NOMO-1 treated with dmso at 0.1 percent for 144 hours (cell line): ENCODE results near the gene CD48.
"Not testable (repeated sequence)": the region's sequence is repeated elsewhere in the genome, so short reads cannot be mapped to it uniquely, and the experiment has no call there.

ENCODE experiments used
- DNase-seq: peaks from one replicate; lab custom pipeline; 2025; ENCODE audit not compliant: unreplicated experiment; lab: John Stamatoyannopoulos, UW

The CD48 gene

DNA sequence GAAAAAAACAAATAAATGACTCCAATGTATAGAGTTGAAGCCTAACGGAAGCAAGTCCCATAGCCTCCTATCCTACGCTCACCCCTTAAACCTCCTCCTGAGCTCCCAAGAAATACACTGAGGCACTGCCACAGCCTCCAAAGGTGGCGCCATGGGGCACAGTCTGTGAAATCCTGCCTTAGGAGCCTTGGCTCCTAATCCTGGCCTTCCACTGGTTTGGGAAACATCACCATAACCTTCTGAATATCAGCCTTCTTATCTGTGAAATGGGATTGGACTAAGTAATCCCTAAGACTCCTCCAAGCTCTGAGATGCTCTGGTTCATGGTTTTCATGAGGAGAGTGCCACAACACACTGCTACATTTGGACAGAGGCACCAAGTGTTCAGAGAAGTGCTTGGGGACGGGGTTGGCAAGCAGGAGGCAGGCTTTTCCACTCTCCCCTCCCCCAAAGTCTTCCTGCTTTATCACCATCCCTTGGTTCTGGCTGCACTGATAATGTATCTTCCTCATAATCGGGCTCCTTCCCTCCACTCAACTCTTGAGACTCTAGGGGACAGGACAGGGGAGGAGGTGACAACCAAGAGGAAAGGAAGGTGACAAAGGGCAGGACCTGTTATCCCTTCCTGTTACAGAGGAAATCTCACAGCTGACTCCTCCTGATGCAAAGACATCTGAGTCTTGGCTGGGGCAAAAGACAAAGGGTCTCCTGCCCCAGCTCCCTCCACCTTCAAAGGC, 30.2 kb upstream of the CD48 start:
- DNase-seq = no peak

DNA sequence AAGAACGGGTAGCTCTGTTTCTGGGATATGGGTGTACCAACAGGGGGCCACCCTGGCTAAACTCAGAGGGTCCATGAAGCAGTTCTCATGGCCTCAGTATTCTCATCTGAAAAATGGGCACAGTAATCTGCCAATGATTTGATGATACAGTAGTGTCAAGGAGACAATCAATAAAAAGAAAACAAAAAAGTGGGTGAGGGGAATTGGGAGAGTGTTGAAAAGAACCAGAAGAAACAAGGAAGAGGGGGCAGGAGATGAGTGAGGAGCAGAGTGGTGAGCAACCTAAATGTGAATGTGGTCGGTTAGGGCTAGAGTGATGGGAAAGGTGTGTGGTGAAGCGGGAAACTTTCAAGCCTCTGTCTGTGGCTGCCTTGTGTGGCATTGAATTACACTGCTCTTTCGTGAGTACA, 29.5 kb upstream of the CD48 start:
- no peak for DNase-seq

DNA sequence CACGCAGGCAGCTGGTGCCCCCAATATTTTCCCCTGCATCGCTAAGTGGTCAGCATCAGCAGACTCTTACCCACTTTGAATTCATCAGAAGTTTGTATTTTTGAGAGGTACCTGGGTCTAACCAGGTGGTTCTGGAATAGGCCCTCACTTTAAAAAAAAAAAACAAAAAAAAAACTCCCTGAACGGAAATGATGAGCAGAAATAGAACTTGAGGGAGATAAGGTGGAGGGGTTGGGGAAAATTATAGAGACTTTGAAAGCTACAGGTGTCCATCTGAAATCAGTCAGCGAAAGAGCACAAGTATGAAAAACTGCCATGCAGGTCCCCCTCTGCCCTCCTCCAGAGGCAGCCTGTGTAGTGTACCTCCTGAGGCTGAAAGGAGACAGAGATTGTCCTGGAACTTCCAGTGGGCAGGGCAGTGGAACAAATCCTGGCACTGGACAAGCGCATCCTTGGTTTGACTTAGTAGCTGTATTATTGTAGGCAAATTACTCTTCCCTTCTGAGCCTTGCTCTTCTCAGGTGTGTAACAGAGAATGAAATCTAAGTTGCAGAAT, 28.6 kb upstream of the CD48 start:
- DNase-seq = no peak

DNA sequence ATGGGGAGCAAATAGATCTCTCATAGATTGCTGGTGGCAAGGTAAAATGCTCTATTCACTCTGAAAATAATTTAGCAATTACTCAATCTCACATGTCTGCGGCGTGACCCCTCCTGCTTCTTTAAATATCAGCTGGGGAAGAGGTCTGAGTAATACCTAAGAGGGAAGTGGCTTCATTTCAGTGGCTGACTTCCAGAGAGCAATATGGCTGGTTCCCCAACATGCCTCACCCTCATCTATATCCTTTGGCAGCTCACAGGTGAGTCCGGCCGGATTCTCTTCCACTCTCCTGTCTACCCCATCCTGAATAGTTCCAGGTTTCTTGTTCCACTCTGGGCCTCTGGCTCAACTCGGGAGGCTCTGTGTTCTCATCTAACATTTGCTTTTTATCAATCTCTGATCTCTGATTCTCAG, 27.5 kb upstream of the CD48 start, which contains the start of gene SLAMF7:
Gene SLAMF7 (plus strand): TSS at position 150 of the 414 bp plus-strand sequence. CDS start 55 bp downstream, at position 205.
- peak; percentile 39 for DNase-seq

DNA sequence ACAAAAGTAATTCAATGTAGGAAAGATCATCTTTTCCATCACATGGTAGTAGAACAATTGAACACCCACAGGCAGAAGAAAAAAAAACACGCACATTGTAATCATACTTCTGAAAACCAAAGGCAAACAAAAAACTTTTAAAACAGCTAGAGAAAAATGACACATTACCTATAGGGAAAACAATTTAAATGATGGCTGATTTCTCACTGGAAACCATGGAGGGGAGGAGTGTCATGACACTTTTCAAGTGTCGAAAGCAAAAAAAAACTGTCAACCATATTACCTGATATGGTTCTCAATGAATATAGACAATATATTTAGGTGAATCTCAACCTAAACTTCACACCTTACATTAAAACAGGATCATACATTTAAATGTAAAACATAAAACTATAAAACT, 26.6 kb upstream of the CD48 start:
- no peak for DNase-seq

- DNase-seq = no peak
Measured at GRCh38 chr1:160734301-160734700, 22.7 kb upstream of the CD48 start.

DNA sequence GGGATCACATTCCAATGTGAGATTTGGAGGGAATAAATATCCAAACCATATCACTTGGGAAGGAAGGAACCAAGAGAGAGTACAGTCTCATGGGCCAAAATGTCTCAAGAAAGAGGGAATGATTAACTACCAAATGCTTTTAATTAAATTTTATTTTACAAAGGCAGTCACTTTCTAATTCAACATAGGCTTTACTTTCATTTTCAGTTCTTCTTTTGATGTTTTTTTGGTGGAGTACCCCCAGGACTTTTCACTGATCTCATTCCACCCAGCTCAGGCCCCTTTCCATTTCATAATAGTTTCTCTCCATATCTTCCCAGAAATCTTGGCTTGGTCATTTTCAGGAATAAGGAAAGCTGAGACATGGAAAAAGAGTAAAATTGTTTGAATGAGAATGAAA, 22.3 kb upstream of the CD48 start:
- no peak for DNase-seq

DNA sequence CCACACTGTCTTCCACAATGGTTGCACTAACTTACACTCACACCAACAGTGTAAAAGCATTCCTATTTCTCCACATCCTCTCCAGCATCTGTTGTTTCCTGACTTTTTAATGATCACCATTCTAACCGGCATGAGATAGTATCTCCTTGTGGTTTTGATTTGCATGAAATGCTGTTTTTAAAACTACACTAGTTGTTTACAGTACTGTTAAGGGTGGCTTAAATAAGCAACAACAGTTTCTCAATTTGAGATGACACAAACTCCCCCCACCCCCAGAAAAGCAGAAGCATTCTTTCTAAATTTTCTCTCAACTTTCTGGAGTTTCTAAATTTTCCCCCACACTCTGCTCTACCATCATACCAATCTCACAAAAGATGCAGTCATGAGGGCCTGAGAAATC, 20.4 kb upstream of the CD48 start:
- no peak for DNase-seq

DNA sequence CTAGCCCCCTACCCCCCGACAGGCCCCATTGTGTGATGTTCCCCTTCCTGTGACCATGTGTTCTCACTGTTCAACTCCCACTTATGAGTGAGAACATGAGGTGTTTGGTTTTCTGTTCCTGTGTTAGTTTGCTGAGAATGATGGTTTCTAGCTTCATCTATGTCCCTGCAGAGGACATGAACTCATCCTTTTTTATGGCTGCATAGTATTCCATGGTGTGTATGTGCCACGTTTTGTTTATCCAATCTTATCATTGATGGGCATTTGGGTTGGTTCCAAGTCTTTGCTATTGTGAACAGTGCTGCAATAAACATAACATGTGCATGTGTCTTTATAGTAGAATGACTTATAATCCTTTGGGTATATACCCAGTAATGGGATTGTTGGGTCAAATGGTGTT, 19.9 kb upstream of the CD48 start:
- not testable (repeated sequence) for DNase-seq

- DNase-seq = no peak
Measured at GRCh38 chr1:160727316-160727640, 15.7 kb upstream of the CD48 start.

DNA sequence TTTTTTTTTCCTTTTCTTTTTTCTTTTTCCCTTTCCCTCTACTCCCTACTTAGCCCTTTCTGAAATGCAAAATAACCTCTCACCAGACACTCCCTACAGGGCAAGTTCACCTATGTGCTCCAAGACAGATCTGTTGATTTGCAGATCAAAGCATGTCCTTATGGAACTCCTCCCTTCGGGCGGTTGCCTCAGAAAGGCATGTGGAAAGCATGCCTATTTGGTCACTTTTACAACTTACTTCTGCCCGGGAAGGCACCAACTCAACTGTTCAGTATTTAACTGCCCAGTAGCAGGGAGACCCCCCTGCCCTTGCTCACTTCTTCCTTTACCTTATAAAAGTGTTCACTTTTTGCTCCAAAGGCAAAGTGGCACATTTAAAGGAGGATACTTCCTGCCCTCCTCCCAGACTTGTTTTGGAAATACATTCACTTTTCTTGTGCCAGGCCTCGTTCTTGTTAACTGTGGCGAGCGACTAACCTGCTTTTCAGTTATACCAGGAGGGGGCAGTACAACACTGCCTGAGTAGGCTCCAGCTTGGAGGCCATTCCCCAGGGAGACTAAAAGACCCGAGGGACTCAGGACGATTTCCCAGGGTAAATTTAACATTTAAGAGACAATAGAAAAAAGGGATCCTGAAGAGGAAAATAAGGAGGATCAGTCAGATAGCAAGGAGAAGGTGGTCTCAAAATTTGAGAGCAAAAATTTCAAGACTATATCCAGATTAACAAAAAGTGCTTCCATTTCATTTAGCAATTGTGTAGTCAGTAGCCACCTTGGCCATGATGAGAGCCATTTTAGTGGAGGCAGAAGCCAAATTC, 15.1 kb upstream of the CD48 start:
- peak; percentile 41 for DNase-seq

GRCh38 chr1:160726114-160726497, 14.5 kb upstream of the CD48 start:
- DNase-seq = no peak

GRCh38 chr1:160724465-160725242, 13.0 kb upstream of the CD48 start:
- DNase-seq = no peak

DNA sequence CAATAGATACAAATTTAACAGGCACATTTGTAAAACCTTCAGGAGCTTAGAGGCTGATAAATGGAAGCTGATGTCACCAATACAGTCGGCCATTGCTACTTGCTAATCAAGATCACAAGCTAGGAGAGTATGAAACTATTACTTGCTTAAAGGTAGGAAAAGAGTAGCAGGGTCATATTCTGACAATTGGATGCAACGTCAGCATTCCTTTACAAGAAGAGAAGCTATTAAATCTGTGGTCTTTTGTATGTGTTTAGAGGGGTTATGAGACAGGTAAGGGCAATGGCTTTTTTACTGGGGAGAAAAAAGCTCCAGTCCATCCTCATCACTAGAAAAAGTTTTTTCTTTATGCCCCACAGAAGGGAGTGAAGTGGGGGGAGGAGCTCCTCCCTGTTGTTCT, 11.7 kb upstream of the CD48 start:
- DNase-seq = no peak

DNA sequence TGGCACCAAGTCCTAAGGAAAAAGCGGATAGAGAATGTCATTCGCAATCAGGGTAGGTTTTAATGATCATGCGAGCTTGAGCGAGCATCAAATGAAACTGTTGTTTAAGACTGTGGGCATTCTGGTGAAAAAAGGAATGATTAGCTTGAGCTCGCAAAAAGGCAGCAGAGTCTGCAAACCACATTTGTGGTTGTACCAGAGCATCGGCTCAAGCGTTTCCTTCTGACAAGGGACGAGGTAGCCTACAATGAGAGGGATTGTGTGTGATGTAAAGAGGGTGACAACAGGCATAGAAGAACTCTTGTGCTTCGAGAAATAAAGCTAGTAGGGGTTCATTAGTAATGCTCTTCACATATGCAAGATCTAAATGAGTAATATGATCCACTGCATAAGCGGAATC, 11.1 kb upstream of the CD48 start:
- DNase-seq = no peak

- no peak for DNase-seq
Measured at GRCh38 chr1:160721473-160721872, 9.9 kb upstream of the CD48 start.

DNA sequence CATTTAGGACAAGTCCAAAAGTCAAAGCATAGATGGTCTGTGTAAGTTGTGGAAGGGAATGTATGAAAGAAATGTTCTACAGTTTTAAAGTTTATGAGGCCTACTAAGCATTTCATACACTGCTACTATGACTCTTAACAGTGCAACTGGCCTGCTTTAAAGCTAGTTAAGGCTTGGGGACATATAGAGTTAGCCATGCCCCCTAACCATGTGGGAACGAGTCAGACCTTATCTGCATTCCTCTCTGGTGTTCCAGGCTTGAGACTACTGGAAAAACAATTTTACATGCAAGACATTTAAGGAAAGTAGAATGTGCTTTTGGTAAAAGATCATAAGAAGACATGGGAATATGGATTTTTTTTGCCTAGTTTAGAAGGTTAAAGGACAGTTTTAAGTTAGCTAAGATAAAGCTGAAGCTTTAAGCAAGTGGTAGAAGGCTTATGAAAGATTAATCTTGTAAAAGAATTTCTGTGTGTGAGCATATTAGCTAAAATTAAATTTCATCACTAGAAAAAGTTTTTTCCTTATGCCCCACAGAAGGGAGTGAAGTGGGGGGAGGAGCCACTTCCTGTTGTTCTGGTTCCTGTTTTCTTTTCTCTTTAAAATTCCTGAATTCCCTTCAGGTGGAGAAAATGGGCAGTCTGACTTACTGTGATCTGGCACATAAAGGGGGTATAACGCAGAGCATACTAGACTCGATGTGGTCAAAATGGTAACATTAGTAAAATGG, 8.9 kb upstream of the CD48 start:
- no peak for DNase-seq

- no peak for DNase-seq
Measured at GRCh38 chr1:160718210-160718609, 6.6 kb upstream of the CD48 start.

DNA sequence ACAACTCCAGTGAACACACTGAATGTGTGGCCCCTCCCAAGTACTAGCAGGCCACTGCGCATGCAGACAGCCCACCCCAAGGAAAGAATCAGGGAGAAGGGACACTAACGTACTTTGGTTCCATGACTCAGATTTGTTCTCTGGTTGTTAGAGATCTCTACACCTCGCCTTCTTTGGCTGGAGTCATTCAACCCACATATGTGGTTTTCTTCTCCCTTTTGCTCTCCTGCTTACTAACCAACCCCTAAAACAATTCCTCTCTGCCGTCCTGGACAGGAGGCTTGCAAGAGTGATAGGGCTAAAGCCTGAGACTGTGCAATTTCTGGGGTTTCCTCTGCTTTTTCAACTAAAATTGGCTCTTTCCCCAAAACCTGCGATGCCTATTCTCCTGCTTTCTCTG, 5.7 kb upstream of the CD48 start:
- DNase-seq = no peak

DNA sequence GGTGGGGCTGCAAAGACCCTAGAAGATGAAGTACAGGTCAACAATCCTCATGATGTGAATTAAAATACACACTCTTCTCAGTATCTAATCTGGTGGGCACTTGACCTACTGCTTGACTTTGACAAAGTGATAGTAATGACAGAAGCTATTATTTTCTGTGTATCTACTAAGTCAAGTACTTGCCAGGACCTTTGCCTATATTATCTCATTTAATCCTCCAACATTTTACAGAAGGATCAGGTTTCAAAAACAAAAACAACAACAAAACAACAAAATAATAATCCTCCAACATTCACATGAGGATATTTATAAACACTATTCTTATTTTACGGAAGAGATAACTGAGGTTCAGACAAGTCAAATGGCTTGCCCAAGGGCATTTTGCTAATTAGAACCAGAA, 4.4 kb upstream of the CD48 start:
- no peak for DNase-seq
